ENCODE data around the gene PROB1.
"Not testable (repeated sequence)": the region's sequence is repeated elsewhere in the genome, so short reads cannot be mapped to it uniquely, and the experiment has no call there.

DNA sequence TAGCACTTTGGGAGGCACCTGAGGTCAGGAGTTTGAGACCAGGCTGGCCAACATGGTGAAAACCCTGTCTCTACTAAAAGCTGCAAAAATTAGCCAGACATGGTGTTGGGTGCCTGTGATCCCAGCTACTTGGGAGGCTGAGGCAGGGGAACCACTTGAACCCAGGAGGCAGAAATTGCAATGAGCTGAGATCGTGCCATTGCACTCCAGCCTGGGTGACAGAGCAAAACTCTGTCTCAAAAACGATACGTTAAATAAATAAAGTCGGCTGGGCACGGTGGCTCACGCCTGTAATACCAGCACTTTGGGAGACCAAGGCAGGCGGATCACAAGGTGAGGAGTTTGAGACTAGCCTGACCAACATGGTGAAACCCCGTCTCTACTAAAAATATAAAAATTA is 39.0 kb downstream of the PROB1 start:
- TF ChIP-seq, protein P1, sequence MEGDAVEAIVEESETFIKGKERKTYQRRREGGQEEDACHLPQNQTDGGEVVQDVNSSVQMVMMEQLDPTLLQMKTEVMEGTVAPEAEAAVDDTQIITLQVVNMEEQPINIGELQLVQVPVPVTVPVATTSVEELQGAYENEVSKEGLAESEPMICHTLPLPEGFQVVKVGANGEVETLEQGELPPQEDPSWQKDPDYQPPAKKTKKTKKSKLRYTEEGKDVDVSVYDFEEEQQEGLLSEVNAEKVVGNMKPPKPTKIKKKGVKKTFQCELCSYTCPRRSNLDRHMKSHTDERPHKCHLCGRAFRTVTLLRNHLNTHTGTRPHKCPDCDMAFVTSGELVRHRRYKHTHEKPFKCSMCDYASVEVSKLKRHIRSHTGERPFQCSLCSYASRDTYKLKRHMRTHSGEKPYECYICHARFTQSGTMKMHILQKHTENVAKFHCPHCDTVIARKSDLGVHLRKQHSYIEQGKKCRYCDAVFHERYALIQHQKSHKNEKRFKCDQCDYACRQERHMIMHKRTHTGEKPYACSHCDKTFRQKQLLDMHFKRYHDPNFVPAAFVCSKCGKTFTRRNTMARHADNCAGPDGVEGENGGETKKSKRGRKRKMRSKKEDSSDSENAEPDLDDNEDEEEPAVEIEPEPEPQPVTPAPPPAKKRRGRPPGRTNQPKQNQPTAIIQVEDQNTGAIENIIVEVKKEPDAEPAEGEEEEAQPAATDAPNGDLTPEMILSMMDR (IDR thresholded peaks at IDR 0.05 in 4 of 5, conservative IDR thresholded peaks at IDR 0.05 in 1 of 5), result not testable (repeated sequence)
- TF ChIP-seq POLR2A (IDR thresholded peaks at IDR 0.05), result not testable (repeated sequence)

Measured in gastrocnemius medialis (tissue), 4 donors.